Activated CD8-positive, alpha-beta memory T cell treated with anti-CD3 and anti-CD28 coated beads for 24 hours (primary cell): Measurements from ENCODE around the gene CHRNB1.

Source experiments
- DNase-seq: peaks from one replicate; pipeline ENCODE4 v3.0.0-alpha.2; 2020

The CHRNB1 gene

GRCh38 chr17:7444682-7445618 lies at the start of gene CHRNB1:
Gene CHRNB1 (plus strand): TSS chr17:7445061. CDS start chr17:7445128, 67 bp downstream.
- DNase-seq: peak; percentile 60

- no peak for DNase-seq
These were observed 48.7 kb upstream of the CHRNB1 start for GRCh38 chr17:7396147-7396546.

- DNase-seq: no peak
These were observed 46.2 kb upstream of the CHRNB1 start for GRCh38 chr17:7398612-7399011.

GRCh38 chr17:7403043-7403726 lies 41.7 kb upstream of the CHRNB1 start:
- peak; percentile 73 for DNase-seq

GRCh38 chr17:7403727-7403976 lies 41.2 kb upstream of the CHRNB1 start:
- DNase-seq: no peak

GRCh38 chr17:7403977-7404736 lies 40.7 kb upstream of the CHRNB1 start, which contains the start of gene TMEM256:
Gene TMEM256 (minus strand): TSS chr17:7404097. CDS start chr17:7404084, 13 bp downstream.
- DNase-seq: peak; percentile 96

GRCh38 chr17:7404737-7405349 lies 40.0 kb upstream of the CHRNB1 start:
- DNase-seq: no peak

GRCh38 chr17:7405350-7406234 lies 39.3 kb upstream of the CHRNB1 start:
- DNase-seq: no peak

GRCh38 chr17:7406235-7406825 lies 38.5 kb upstream of the CHRNB1 start:
- no peak for DNase-seq

GRCh38 chr17:7407082-7407481 lies 37.8 kb upstream of the CHRNB1 start:
- DNase-seq: no peak

GRCh38 chr17:7407485-7408251 lies 37.2 kb upstream of the CHRNB1 start, which contains the start of gene NLGN2:
Gene NLGN2 (plus strand): TSS chr17:7407845. CDS start chr17:7408256, 411 bp downstream.
- DNase-seq: no peak

GRCh38 chr17:7408252-7408727 lies 36.6 kb upstream of the CHRNB1 start:
- DNase-seq: peak; percentile 72

GRCh38 chr17:7408863-7409262 lies 36.0 kb upstream of the CHRNB1 start:
- DNase-seq: no peak

- DNase-seq: no peak
These were observed 35.1 kb upstream of the CHRNB1 start for GRCh38 chr17:7409716-7410115.

GRCh38 chr17:7410634-7411426 lies 34.0 kb upstream of the CHRNB1 start:
- no peak for DNase-seq

- no peak for DNase-seq
These were observed 33.5 kb upstream of the CHRNB1 start for GRCh38 chr17:7411427-7411750.

GRCh38 chr17:7413346-7413985 lies 31.4 kb upstream of the CHRNB1 start:
- DNase-seq: no peak

GRCh38 chr17:7414837-7415236 lies 30.0 kb upstream of the CHRNB1 start:
- no peak for DNase-seq

GRCh38 chr17:7415784-7416183 lies 29.1 kb upstream of the CHRNB1 start:
- no peak for DNase-seq
